GM12873 (cell line): Measurements from ENCODE around the gene CD300E.

ENCODE experiments used
- CTCF ChIP-seq: IDR thresholded peaks from 2 replicates; pipeline ENCODE4 v1.5.1; 2012; ENCODE audit warnings: low read depth, mild to moderate bottlenecking, moderate library complexity, low read length, control low read depth; ENCODE audit not compliant: insufficient read depth; ENCODE audit errors: missing control alignments

Gene CD300E

GRCh38 chr17:74569020-74570003 is 54.2 kb downstream of the CD300E start:
- no peak for TF ChIP-seq CTCF

DNA sequence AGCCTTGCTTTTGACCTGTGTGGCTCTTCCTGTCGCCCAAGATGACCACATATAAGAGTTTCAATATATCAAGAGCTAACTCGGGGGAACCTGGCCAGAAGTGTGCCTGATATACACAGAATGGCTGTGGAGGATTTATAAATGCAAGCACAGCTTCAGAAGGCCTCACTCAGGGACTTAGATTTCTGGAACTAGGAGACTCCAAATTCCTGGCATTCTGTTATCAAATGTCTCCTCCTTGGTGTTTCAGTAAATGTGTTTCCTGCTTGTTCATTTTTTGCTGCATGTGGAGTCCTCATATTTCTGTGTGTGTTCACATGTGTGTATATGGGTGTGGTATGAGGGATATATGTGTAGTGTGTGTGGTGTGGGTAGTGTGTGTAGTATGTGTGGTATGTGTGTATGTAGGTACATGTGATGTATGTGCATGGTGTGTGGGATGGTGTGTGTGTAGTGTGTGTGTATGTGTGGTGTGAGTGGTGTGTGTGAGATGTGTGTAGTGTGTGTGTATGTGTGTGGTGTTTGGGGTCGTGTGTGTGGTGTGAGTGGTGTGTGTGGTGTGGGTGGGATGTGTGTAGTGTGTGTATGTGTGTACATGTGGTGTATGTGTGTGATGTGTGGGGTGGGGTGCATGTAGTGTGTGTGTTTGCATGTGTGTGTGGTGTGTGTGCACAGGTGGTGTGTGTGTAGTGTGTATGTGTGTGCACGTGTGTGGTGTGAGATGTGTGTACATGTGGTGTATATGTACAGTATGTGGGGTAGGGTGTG is 55.2 kb downstream of the CD300E start:
- no peak for TF ChIP-seq CTCF

GRCh38 chr17:74567397-74567796 is 56.1 kb downstream of the CD300E start, which contains the start of gene CD300H:
CD300H (minus strand) TSS chr17:74567509.
- TF ChIP-seq CTCF: no peak

DNA sequence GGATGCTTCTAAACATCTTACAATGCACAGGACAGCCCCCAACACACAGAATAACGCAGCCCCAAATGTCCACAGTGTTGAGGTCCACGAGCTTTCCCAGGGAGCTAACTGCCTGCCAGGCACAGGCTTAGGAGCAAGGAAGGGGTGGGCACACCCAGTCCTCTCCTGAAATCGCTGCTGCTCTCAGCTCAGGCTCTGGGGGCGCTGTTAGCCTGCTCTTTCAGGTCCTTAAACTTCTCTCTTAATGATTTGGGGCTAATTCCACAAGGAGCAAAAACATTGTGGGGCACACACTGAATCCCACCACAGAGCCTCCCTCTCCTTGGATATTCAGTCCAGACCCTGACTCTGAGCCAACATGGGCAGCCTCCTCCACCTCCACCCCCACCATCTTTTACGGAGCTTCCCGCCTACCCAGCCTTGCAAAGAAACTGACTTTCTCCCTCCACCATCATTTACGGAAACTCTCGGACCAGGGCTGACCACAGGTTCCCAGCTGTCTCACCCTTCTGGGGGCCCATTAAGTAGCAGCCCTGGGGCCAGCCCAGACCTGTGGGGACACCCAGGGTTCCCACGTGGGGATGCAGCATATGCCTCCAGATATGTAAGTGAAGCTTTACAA is 57.3 kb downstream of the CD300E start:
- TF ChIP-seq CTCF: peak; percentile 90

GRCh38 chr17:74565126-74565525 is 58.4 kb downstream of the CD300E start:
- TF ChIP-seq CTCF: no peak

GRCh38 chr17:74563358-74563757 is 60.2 kb downstream of the CD300E start:
- no peak for TF ChIP-seq CTCF

- no peak for TF ChIP-seq CTCF
Measured at GRCh38 chr17:74561586-74561985, 62.0 kb downstream of the CD300E start.
